LNCAP (cell line): Measurements from ENCODE around the gene PRKRIP1.

Source experiments
- TF ChIP-seq, protein P1 (sequence below): fragments of 450-650 bp; IDR thresholded peaks from 2 replicates; pipeline ENCODE4 v1.5.1; 2017; ENCODE audit warnings: mild to moderate bottlenecking

Gene PRKRIP1

DNA sequence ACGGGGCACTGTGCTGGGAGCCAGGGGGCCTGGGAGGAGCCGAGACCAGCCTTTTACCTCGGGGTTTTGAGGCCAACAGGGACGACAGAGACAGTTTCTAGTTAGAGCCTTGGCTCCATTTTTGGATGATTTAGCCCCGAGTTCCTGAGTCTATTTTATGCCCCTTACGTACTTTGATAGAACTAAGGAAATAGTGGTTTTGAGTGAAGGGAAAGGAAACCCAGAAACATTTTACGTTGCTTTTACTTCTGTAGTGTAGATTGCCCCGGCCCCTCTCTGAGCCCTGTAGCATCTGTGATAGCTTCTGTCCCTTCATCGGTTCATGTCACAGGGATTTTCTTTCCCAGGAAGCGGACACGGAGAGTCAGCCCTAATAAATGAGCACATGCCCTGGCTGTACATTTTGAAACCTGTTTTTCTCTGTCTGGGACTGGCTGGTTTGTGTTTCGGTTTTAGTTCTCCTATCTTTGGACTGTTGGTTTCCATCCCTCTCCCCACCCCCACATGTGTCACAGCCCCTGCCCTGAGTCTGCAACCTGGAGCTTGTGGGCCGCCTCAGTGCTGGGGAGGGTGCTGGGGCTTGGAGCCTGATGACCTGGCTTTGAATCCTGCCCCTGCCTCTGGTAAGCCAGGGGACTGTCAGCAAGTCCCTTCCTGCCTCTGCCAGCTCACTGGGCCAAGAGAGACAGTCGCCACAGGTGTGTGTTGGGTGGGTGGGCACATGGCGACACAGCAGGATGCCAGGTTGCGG, 30.3 kb downstream of the PRKRIP1 start:
- TF ChIP-seq, protein P1, sequence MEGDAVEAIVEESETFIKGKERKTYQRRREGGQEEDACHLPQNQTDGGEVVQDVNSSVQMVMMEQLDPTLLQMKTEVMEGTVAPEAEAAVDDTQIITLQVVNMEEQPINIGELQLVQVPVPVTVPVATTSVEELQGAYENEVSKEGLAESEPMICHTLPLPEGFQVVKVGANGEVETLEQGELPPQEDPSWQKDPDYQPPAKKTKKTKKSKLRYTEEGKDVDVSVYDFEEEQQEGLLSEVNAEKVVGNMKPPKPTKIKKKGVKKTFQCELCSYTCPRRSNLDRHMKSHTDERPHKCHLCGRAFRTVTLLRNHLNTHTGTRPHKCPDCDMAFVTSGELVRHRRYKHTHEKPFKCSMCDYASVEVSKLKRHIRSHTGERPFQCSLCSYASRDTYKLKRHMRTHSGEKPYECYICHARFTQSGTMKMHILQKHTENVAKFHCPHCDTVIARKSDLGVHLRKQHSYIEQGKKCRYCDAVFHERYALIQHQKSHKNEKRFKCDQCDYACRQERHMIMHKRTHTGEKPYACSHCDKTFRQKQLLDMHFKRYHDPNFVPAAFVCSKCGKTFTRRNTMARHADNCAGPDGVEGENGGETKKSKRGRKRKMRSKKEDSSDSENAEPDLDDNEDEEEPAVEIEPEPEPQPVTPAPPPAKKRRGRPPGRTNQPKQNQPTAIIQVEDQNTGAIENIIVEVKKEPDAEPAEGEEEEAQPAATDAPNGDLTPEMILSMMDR, result no peak

DNA sequence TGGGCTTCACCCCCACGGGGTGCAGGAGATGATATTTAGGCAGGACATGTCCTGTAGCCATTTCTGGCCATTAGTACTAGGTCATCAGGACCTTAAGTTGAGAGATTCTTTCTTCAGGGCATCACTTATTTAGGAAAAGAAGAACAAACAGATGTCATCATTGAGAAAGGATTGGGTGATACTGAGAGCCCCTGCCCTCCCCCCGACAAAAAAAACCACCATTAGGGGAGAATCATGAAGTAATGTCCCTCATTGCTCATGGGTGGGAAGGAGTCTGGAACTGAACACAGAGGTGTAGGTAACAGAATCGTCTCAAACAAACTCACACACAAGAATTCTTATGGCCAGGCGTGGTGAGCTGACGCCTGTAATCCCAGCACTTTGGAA, 30.8 kb downstream of the PRKRIP1 start:
- TF ChIP-seq, protein P1, result no peak

DNA sequence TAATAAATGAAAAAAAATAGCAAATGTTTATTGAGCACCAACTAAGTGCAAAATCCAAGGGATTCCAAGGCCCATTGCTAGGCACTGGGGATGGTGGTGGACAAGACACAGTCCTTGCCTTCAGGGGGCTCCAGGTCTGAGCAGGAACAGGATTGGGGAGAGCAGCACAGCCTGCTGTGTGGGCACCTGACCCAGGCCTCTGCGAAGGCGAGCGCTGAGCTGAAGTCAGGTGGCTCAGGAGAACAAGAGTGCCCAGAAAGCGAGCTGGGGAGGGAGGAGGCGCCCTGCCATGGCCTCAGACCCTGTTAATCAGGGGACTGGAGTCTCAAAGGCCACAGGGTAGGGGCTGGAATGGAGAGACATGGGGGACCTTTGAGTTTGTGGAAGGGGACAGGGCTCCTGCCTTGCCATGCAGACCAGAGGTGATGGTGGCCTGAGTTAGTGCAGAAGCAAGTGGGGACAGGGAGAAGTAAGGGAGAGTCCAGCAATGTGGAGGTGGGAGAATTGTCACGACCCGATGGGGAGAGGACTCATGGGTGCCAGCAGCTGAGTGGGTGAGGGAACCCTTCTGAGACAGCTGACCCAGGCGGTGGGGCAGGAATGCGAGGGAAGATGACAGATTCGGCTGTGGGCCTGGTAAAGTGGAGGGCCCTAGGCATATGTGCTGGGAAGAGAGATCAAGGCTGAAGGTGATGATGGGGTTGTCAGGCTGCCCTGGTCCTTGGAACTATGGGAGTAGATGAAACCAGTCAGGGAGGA, 33.2 kb downstream of the PRKRIP1 start:
- TF ChIP-seq, protein P1, result no peak

DNA sequence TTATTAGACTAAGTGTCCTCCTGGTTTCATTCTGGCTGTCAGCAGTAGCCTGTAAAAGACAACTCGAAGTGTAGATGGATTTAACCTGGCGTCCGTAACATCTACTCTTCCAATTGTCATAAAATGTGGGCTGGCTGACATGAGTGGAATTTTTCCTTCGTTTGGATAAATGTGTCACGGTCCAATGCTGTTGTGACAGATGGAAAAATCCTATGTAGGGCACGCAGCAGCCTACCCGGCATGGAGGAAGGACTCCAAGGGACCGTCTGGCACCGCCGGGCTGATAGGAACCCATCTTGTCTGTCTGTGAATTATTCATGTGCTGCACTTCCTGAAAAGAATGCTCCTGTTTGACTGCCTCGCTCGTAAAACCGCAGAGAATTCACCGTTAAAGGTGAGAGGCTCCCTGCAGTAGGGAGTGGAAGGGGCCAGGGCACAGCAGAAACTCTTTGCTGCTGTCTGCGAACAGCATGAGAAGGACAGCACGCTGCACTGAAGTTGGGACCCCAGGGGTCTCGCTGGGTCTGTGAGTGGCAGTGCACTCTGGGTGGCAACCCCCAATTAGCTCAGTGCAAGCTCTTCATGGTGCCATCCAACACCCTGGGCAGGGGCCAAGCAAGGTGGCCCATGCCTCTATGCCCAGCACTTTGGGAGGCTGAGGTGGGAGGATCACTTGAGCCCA, 35.6 kb downstream of the PRKRIP1 start:
- TF ChIP-seq, protein P1, result no peak

DNA sequence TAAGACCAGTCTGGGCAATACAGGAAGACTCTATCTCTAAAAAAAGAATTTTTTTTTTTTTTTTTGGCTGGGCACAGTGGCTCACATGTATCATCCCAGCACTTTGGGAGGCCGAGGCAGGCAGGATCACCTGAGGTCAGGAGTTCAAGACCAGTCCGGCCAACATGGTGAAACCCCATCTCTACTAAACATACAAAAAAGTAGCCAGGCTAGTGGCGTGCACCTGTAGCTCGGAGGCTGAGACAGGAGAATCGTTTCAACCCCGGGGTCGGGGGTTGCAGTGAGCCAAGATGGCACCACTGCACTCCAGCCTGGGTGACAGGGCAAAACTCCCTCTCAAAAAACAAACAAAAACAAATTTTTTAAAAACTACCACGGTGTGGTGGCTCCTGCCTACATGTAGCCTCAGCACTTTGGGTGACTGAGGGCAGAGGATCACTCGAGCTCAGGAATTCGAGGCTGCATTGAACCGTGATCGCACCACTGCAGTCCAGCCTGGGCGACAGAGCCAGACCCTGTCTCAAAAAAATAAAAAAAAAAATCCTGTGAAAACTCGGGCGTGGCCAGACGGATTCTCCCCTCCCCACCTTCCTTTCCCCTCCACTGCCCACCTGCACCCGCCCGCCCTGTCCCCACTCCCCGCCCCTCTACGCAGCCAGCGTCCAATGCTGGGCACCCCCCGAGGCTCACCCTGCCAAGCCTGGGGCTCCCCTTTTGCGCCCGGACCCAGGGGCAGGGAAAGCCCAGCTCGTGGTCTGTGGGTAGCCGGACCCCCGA, 36.5 kb downstream of the PRKRIP1 start:
- TF ChIP-seq, protein P1, result no peak

DNA sequence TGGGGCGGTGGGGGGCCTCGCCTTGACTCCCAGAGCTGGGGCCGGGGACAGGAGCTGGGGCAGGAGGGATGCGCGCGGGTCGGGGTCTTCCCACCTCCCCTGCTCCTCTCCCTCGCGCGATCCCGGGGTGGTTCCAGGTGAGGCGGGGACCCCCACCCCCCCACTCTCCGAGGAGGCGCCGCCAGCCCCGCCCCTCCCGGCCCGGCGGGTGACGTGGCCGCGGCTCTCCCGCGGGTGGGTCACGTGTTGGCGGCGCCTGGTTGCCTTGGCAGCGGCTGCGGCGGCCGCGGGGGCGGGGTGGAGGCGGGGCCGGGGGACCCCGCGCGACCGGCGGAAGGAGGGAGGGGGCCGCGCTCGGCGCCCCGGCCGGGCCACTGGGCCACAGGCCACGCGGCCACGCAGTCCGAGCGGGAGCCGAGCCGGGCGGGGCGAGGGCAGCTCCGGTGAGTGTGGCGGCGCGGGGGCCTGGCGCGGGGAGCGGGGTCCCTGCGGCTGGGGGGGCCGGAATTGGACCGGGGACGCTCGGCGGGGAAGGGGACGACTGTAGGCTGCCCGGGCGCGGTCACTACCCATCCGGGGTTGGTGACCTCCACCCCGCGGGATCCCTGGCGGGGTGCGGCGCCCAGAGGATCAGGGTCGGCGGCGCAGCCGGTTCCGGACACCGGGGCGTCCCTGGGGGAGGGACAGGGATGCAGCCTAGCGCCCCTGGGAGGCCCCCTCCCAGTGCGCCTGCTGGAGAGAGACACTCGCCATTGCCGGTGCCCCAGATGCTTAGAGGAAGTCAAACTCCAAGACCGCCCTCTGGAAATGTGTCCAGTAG, 37.3 kb downstream of the PRKRIP1 start, which contains the start of gene ORAI2:
Gene ORAI2 (plus strand): TSS at position 357 of the 820 bp plus-strand sequence. CDS start 5,382 bp downstream, outside the sequence.
- TF ChIP-seq, protein P1, result no peak
